RPMI8226 (cell line): ENCODE results near the gene RABL6.
"Not testable (repeated sequence)": the region's sequence is repeated elsewhere in the genome, so short reads cannot be mapped to it uniquely, and the experiment has no call there.

Source experiments
- DNase-seq: peaks from one replicate; pipeline ENCODE4 v3.0.0-alpha.2; 2015

Gene RABL6

DNA sequence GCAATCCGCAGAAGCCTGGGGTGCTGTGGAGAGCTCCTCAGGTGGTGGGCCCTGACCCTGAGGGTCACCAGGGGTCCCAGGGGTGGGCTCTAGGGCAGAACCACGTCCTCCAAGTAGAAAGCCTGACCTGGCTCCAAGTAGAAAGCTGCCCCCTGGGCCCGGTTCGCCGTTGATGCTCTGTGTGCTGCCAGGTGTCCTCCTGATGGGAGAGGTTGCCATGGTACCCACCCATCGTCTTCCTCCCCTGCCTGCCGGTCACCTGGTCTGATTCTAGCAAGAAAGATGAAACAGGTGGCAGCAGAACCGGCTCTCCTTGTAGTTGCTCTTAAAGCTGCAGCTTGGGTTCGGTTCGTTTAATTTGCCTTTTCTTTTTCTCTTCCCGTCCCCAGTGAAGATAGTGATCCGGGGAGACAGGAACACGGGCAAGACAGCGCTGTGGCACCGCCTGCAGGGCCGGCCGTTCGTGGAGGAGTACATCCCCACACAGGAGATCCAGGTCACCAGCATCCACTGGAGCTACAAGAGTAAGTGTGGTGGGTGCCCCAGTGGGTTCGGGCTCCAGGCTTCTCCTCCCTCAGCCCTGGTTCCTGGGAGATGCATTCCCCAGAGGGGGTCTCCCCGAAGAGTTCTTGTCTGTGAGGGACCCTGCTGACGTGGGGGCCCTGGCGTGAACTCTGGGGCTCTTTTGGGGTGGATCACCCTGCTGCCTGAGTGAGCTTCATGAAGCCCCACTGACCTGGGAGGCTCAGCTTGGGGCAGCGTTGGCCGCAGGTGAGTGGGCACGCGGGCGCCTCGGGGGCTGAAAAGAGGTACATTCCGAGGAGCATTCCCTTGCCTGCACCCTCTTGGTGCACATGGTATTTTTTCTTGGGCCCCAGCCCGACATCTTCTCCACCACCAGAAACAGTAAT is 15.6 kb downstream of the RABL6 start:
- no peak for DNase-seq

DNA sequence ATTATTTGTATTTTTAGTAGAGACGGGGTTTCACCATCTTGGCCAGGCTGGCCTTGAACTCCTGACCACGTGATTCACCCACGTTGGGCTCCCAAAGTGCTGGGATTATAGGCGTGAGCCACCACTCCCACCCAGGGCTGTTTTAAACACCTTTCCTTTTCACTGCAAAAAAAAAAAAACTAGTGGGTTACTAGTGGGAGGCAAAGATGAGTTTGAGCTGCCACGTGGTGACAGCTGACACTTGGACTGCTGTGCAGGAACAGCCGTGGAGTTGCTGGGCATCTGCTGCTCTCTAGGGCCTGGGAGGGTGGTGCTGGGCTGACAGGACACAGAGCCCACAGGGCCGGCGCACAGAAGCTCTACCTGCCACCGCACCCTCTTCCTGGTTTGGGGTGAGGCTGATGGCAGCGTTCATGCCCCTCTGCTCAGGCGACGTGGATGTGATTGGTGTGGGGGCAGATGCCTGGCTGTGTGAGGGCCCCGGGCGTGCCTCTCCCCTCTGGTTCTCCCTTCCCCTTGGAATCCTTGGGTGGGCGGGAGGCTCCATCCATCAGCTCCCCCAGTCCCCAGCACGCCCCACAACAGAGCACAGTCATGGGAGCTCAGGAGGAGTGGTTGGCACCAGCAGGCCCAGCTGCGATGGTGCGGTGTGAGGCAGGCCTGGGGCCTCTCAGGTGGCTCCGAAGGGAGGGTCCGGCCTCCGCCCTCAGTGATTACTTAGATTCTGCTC is 16.9 kb downstream of the RABL6 start:
- no peak for DNase-seq

- DNase-seq = no peak
These were observed 17.8 kb downstream of the RABL6 start for GRCh38 chr9:136825295-136826187.

DNA sequence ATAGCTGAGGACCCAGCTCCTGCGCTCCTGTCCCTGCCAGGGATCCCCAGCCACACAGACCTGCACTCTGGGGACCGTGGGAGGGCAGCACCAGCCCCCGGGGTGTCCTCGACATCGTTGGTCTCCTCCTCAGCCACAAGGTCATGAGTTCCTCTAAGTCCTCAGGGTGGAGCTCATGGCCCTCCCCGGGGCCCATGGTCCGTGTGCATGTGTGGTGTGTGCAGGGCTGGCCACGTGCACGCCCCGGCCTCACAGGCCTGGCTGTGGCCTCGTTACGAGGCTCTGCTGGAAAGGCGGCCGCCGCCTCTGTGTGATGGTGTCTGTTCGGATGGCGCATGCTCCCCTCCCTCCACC is 18.4 kb downstream of the RABL6 start:
- no peak for DNase-seq

DNA sequence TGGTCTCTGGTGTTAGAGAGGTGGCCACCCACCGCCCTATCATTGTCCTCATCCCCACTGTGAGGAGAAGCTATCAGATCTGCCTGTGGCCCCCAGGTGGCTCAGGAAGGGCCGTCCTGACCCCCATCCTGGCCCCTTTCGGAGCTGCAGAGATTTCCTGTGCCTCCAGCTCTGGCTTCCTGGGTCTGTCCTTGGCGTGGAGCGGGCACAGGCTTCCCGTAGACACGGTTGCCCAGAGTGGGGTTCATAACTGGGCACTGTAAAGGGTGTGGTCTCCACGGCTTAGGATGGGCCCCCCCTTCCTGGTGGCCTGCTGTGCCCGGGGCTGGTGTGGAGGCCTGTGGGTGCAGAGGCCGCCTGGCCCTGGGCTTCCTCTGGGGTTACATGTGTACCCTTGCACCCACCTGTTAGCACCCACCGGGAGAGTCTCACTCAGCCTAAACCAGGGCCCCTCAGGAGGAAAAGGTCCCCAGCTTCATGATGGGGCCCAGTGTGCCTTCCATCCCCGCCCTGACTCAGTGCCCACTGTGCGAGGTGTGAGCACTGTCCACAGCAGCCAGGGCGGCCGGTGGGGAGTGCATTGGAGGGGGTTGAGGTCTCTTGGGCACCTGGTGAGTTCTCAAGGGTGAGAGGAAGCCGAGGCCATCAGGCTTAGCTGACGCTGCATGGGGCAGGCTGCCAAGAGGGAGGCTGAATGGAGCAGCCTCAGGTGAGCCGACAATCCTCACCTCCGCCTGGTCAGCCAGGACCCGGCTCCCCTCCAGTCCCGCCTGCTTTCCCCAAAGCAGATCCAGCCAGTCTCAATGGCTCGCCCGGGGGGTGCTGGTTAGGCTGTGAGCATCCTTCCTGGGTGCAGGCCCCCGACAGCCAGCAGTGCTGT is 19.2 kb downstream of the RABL6 start:
- no peak for DNase-seq

GRCh38 chr9:136827794-136828473 is 20.2 kb downstream of the RABL6 start:
- no peak for DNase-seq

DNA sequence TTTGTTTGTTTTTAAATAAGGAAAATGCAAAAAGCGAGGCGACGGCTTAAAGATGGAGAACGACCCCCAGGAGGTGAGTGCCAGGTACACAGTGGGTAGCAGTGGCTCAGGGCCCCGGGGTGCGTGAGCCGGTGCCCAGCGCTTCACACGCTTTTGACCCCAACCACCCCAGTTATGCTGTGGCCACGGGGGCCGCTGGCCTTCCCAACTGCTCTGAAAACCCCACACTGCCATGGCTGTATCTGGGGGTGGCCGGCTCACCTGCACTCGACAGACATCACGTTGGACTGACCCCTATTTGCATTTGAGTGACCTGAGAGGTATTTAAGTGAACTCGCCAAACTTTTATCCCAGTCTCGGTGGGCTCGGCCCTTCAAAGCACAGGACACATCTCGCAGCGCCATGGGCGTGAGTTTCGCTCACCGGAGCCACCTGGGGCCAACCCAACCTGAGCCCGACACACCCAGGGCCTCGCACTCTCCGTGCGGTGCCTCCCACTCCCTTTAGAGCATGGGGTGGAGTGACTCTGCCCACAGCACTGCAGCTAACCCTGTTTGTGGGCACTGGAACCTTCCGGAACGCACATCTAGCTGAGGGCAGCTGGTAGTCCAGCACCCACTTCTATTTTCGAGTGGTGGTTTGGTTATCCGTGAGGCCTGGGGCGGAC is 20.9 kb downstream of the RABL6 start:
- DNase-seq = no peak

DNA sequence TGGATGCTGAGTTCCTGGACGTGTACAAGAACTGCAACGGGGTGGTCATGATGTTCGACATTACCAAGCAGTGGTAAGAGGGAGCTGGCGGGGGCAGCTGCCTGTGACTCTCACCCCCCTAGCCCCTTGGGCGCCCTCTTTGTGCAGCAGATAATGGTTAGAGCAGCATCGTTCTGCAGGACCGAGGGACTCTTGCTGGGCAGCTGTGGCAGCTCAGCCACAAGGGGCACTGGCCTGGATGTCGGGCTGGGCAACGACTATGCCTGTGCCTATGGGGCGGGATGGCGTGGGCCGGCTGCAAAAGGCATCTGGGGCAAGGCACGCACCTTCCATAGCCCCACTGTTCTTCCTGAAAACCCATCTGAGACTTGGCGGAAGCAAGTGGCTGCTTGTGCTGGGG is 21.7 kb downstream of the RABL6 start:
- DNase-seq = no peak

DNA sequence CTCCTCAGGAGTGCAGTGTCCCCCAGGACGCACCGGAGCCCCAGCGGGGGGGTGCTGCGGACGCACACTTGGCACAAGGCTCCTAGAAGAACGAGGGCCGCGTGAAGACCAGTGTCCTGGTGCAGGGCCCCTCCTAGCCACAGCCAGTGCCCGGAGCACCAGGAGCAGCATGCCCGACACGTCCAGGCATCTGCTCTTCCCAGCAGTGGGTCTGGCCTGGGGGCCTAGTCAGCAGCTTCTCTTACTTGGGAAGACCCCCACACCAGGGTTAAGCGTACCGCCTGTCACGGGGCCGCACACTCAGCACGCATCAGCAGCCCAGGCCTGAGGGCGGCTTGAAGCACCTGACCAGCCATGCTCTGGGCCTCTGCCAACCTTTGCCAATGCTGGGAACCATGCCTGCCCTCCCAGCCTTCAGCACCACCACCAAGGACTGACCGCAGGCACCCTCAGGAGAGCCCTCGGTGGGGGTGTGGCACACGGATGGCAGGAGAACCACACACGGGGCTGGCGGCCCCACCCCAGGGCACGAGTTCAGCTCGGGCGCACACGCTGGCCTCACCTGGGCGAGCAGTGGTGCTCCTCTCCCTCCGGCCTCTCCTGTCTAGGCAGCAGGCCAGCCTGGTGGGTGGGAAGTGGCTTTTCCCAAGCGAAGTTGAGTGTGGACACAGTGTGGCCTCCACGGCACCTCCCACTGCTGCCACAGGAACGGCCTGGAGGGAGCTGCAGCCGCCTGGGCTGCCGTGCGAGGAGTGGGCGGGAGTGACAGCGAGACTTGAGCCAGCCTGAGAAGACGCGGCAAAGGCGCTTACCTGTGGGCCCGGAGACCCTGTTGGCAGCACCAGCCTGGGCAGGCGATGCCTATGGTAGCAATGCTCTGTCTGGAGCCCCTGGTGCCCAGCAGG is 22.5 kb downstream of the RABL6 start:
- no peak for DNase-seq

DNA sequence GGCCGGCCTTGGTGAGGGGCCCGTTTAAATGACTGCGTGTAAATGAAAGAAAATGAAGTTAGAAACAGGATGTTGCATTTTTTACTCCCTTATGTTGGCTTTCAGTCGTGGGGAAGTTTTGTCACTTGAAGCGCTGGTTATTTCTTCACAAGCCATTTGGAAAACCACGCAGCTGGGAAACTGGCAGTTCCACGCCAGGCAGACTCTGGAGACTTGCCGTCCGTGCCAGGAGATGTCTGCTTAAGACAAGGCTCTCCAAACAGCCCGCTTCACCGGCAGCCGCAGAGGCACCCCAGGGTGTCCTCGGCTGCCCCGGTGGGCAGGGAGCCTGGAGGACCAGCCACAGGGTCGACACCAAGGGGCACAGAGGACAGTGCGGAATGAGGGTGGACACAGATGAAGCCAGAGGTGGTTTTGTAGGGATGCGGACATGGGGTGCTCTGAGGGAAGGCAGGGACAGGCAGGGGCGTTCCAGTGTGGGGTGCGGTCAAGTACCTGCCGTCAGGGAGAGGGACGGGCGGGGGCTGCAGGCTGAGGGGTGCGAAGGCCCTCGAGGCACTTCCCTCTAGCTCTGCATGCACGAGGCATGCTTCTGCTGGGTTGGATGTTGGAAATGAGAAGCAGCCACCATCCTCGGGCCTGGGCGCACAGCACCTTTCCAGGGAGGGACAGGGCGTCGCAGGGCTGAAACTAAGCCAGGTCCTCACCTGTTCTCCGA is 23.4 kb downstream of the RABL6 start:
- DNase-seq = no peak

DNA sequence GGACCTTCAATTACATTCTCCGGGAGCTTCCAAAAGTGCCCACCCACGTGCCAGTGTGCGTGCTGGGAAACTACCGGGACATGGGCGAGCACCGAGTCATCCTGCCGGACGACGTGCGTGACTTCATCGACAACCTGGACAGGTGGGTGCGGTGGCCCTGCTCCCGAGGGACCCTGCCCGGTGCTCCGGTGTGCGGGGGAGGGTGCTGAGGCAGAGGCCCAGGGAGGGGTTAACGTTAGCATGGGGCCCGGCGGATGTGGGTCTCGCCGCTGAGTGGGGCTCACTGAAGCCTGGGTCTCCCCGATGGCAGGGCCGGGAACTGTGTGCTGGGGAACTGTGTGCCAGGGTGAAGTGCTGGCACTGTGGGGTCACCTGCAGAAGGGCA is 24.0 kb downstream of the RABL6 start:
- no peak for DNase-seq

- DNase-seq = no peak
These were observed 24.8 kb downstream of the RABL6 start for GRCh38 chr9:136832581-136832980.

DNA sequence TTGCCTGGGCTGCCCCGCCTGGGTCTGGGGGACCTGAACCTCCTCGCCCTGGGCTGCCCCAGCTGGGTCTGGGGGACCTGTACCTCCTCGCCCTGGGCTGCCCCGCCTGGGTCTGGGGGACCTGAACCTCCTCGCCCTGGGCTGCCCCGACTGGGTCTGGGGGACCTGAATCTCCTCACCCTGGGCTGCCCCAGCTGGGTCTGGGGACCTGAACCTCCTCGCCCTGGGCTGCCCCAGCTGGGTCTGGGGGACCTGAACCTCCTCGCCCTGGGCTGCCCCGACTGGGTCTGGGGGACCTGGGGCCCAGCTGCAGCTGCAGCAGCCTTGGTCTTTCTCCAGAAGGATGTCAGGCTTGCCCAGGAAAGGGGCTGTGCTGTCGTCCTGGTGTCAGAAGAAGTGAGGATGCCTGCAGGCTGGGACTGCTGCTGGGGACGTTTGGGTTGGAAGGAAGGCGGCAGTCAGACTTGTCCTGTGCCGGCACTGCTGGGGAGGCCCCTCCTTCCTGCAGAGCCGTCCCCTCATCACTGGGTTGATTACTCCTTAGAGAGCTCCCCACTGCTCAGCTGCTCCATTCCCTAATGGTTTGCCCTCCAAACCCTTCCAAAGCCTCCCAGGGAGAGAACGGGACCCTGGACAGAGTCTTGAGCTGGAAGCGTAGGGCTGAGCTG is 25.8 kb downstream of the RABL6 start:
- not testable (repeated sequence) for DNase-seq

- DNase-seq = no peak
These were observed 27.6 kb downstream of the RABL6 start for GRCh38 chr9:136835162-136835931.

DNA sequence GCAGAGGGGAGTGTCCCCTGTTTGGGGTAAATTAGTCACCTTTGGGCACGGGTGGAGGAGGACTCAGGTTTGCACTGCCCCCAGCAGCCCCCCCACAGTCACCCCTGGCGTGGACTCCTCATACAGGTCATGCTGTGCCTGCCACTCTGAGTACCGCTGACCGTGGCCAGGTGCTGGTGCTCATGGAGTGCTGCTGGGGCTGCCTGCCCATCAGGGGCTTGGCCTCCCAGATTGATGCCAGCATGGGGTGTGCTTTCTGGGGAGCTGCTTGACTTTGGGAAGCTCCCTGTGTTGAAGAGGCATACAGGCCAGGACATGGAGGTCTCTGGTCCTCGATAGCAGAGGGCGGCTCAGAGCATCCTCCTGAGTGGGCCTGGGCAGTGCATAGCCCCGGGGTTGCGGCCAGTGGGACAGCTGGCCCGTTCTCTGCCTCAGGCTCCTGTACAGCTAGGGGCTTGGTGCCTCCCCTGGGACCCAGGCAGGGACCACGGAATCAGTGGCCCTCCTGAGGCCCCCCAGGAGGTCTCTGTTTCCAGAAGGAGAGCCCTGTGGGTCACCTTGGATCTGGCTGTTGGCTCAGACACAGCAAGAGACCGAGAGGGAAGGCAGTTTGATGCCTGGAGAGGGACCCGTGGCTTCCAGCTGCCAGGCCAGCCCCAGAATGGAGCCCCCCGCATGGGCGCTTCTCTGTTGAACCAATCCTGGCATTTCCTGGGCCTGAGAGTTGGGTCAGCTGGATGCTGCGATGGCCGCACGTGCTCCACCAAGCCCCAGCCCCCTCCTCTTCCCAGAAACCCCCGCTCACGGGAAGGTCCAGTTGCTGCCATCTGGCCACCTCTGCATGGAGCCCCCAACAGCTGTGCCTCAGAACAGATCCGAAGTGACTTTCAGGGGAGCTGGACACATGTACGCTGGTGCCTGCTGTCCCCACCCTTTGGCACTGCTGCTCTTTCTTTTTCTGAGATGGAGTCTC is 28.5 kb downstream of the RABL6 start:
- DNase-seq = no peak

DNA sequence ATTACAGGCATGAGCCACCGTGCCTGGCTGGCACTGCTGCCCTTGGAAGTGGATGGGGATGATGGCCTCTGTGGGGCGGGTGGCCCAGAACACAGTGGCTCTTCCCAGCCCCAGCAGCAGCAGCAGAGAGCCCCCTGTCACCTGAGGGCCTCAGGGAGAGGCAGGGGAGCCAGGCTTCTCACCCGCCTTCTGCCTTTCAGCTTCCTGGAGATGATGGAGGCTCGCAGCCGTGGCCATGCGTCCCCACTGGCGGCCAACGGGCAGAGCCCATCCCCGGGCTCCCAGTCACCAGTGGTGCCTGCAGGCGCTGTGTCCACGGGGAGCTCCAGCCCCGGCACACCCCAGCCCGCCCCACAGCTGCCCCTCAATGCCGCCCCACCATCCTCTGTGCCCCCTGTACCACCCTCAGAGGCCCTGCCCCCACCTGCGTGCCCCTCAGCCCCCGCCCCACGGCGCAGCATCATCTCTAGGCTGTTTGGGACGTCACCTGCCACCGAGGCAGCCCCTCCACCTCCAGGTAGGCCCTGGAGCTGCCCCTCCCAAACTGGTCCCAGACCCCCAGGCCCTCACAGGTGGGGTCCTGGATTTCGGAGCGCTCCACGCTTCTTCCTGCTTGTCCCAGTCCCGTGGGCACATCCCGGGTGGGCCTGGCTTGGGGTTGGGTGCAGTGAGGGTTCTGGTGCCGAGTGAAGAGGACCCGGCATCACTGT is 29.6 kb downstream of the RABL6 start:
- no peak for DNase-seq
